ENCODE measurements around the gene HSF5.

DNA sequence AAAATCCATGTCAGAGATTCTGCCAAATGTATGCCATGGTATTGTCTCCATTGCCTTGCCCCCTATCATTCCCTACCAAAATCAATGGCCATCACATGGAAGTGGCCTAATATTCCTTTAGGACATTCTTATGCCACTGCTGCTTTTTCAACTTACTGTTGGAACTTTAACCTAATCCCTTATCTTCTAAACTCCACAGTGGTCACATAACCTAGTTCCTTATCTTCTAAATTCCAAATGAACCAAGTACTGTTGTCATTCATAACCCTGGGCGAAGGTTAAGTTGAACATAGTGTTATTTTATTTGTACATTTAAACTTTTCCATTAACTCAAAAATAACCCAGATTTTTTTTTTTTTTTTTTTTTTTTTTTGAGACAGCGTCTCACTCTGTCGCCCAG is 3.6 kb downstream of the HSF5 start:
- TF ChIP-seq CTCF (IDR thresholded peaks at IDR 0.05) (no peak), POLR2A (IDR thresholded peaks at IDR 0.05) (no peak)
